ENCODE results near the gene RAB36. TPM values are rescaled to one million over a fixed set of nuclear protein-coding genes. Genes with fewer than 3 reads are reported as not detected.

RAB36 gene
- total RNA-seq, 1 donor from 2014 or later, result 2.0 TPM

GRCh38 chr22:23210428-23211170 lies 65.3 kb downstream of the RAB36 start:
- Mint-ChIP-seq H3K4me3 (ENCODE audit: unreplicated experiment) (peak overlapping the region; percentile 37), H3K27ac (ENCODE audit: unreplicated experiment) (no peak overlapping the region), H3K27me3 (ENCODE audit: unreplicated experiment) (peaks cover 12% of the 10 kb centered on the region)

GRCh38 chr22:23211622-23212021 lies 66.3 kb downstream of the RAB36 start:
- no peak overlapping the region for H3K4me3 Mint-ChIP-seq (ENCODE audit: unreplicated experiment)
- H3K27me3 Mint-ChIP-seq (ENCODE audit: unreplicated experiment), result peaks cover 10% of the 10 kb centered on the region
- DNase-seq, result no peak
- H3K4me1 Mint-ChIP-seq (ENCODE audit: low read depth, unreplicated experiment), result peaks cover 54% of the 10 kb centered on the region
- H3K27ac Mint-ChIP-seq (ENCODE audit: unreplicated experiment), result no peak overlapping the region
- H3K36me3 Mint-ChIP-seq (ENCODE audit: unreplicated experiment), result peaks cover 5% of the 10 kb centered on the region
- H3K9me3 Mint-ChIP-seq (ENCODE audit: unreplicated experiment), result peaks cover 16% of the 10 kb centered on the region
- TF ChIP-seq CTCF (IDR thresholded peaks at IDR 0.05; ENCODE audit: partially characterized antibody, unreplicated experiment), result no peak

More at GRCh38 chr22:23210428-23211170, 65.3 kb downstream of the RAB36 start:
- Mint-ChIP-seq H3K9me3 (ENCODE audit: unreplicated experiment) (peaks cover 17% of the 10 kb centered on the region), H3K4me1 (ENCODE audit: low read depth, unreplicated experiment) (peaks cover 45% of the 10 kb centered on the region), H3K36me3 (ENCODE audit: unreplicated experiment) (peaks cover 5% of the 10 kb centered on the region)
- DNase-seq, result no peak
- no peak for TF ChIP-seq CTCF (IDR thresholded peaks at IDR 0.05; ENCODE audit: partially characterized antibody, unreplicated experiment)

- Mint-ChIP-seq H3K27me3 (ENCODE audit: unreplicated experiment) (peaks cover 10% of the 10 kb centered on the region), H3K4me1 (ENCODE audit: low read depth, unreplicated experiment) (peaks cover 61% of the 10 kb centered on the region), H3K9me3 (ENCODE audit: unreplicated experiment) (peaks cover 15% of the 10 kb centered on the region), H3K4me3 (ENCODE audit: unreplicated experiment) (no peak overlapping the region), H3K27ac (ENCODE audit: unreplicated experiment) (peak overlapping the region; percentile 48), H3K36me3 (ENCODE audit: unreplicated experiment) (peaks cover 5% of the 10 kb centered on the region)
- TF ChIP-seq CTCF (IDR thresholded peaks at IDR 0.05; ENCODE audit: partially characterized antibody, unreplicated experiment), result no peak
- no peak for DNase-seq
Observed at GRCh38 chr22:23212061-23213021, 67.1 kb downstream of the RAB36 start.

- TF ChIP-seq CTCF (IDR thresholded peaks at IDR 0.05; ENCODE audit: partially characterized antibody, unreplicated experiment), result no peak
- H3K36me3 Mint-ChIP-seq (ENCODE audit: unreplicated experiment), result peaks cover 5% of the 10 kb centered on the region
- H3K9me3 Mint-ChIP-seq (ENCODE audit: unreplicated experiment), result peaks cover 9% of the 10 kb centered on the region
- H3K27ac Mint-ChIP-seq (ENCODE audit: unreplicated experiment), result peak overlapping the region; percentile 48
- H3K4me3 Mint-ChIP-seq (ENCODE audit: unreplicated experiment), result peak overlapping the region; percentile 42
- H3K4me1 Mint-ChIP-seq (ENCODE audit: low read depth, unreplicated experiment), result peaks cover 63% of the 10 kb centered on the region
- no peak for DNase-seq
- peaks cover 8% of the 10 kb centered on the region for H3K27me3 Mint-ChIP-seq (ENCODE audit: unreplicated experiment)
Observed at GRCh38 chr22:23213022-23213555, 67.8 kb downstream of the RAB36 start.

Data from glutamatergic neuron (in vitro differentiated cells).